HUES48 (cell line): ENCODE measurements around the gene SLC1A6.

ENCODE experiments used
- H3K27ac ChIP-seq: one replicate; pipeline ENCODE4 v1.7.0; 2013; ENCODE audit warnings: low read depth, low read length, inconsistent platforms
- H3K27me3 ChIP-seq: 2 replicates; pipeline ENCODE4 v1.6.1; 2013; ENCODE audit warnings: mild to moderate bottlenecking, low read length; ENCODE audit not compliant: control insufficient read depth, insufficient read depth
- H3K36me3 ChIP-seq: 2 replicates; pipeline ENCODE4 v1.6.1; 2013; ENCODE audit warnings: low read length; ENCODE audit not compliant: control insufficient read depth, insufficient read depth
- H3K4me1 ChIP-seq: 2 replicates; pipeline ENCODE4 v1.6.1; 2013; ENCODE audit warnings: mild to moderate bottlenecking, low read length; ENCODE audit not compliant: control insufficient read depth, insufficient read depth
- H3K4me3 ChIP-seq: 2 replicates; pipeline ENCODE4 v1.5.1; 2013; ENCODE audit warnings: mild to moderate bottlenecking, low read depth, low read length
- H3K9ac ChIP-seq: 2 replicates; pipeline ENCODE4 v1.6.1; 2013; ENCODE audit warnings: mild to moderate bottlenecking, low read depth, low read length, moderate library complexity
- H3K9me3 ChIP-seq: 2 replicates; pipeline ENCODE4 v1.6.1; 2013; ENCODE audit warnings: low read length; ENCODE audit not compliant: control insufficient read depth, insufficient read depth

SLC1A6 gene

DNA sequence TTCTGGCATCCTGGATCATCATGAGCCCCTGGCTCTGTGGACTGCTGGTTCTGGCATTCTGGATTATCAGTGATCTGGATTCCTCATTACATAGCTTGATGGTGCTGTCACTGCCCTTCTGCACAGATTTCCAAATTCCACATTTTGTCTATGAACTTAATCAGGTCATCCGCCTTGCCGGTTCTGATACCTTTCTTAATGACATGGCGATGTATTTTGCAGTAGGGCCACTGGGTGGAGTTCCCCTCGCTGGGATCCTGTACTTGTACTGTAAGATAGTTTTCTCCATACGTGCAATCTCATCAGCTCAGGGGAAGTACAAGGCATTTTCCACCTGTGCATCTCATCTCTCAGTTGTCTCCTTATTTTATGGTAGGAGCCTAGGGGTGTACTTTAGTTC is 62.8 kb downstream of the SLC1A6 start:
- H3K27ac ChIP-seq, result no peak overlapping the region
- peaks cover 41% of the 10 kb centered on the region for H3K9me3 ChIP-seq
- no peak overlapping the region for H3K9ac ChIP-seq
- H3K27me3 ChIP-seq, result no peaks in the 10 kb centered on the region
- no peaks in the 10 kb centered on the region for H3K4me1 ChIP-seq
- no peaks in the 10 kb centered on the region for H3K36me3 ChIP-seq
- H3K4me3 ChIP-seq, result no peak overlapping the region

DNA sequence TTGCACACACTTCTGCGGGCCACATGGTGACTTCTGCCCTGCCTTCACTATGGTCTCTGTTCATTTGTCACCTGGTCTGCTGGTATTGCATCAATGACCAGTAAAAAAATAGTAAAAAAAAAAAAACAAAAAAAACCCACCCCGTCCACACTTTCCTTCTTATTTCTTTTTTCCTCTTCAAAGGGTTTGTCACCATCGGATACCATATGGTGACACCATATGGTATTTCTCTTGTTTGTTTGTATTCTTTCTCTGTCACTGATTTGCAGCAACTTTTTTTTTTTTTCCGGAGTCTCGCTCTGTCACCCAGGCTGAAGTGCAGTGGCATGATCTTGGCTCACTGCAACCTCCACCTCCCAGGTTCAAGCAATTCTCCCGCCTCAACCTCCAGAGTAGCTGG is 64.5 kb downstream of the SLC1A6 start:
- Histone ChIP-seq H3K36me3 (no peaks in the 10 kb centered on the region), H3K27ac (no peak overlapping the region), H3K4me3 (no peak overlapping the region), H3K9me3 (peaks cover 39% of the 10 kb centered on the region), H3K9ac (no peak overlapping the region), H3K4me1 (no peaks in the 10 kb centered on the region), H3K27me3 (no peaks in the 10 kb centered on the region)

DNA sequence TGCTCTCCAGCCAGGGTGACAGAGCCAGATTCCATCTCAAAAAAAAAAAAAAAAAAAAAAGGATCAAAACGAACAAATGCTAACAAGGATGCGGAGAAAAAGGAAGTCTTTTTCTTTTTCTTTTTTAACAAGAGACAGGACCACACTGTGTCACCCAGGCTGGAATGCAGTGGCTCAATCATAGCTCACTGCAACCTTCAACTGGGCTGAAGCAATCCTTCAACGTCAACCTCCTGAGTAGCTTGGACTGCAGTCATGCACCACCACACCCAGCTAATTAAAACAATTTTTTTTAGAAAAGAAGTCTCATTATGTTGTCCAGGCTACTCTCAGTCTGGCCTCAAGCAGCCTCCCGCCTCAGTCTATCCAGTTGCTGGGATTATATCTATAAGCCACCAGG is 73.0 kb downstream of the SLC1A6 start:
- Histone ChIP-seq H3K4me3 (no peak overlapping the region), H3K4me1 (no peaks in the 10 kb centered on the region), H3K9ac (no peak overlapping the region), H3K36me3 (no peaks in the 10 kb centered on the region), H3K27me3 (no peaks in the 10 kb centered on the region), H3K27ac (no peak overlapping the region), H3K9me3 (peaks cover 20% of the 10 kb centered on the region)

DNA sequence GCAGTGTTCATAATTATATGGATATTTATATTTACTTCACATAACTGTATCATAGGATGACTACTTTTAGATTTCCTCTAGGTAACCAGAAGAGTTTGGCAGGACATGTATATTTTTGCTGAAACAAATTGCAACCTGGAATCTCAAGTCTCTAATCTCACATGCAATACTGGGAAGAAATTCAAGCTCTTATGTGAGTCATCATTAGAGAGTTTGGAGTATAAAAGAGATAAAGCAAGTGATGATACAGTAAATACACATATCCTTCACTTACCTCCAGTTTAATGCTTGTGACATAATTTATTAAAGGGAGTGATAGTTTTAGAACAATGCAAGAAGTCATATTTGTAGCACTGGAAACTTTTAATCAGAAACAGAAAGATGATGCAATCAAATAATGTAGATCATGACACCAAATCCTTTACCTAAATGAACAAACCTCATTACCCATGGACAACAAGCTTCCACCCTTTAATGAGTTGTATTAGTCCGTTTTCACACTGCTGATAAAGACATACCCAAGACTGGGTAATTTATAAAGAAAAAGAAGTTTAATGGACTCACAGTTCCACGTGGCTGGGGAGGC is 77.9 kb downstream of the SLC1A6 start:
- no peaks in the 10 kb centered on the region for H3K27me3 ChIP-seq
- no peak overlapping the region for H3K4me3 ChIP-seq
- no peaks in the 10 kb centered on the region for H3K36me3 ChIP-seq
- no peak overlapping the region for H3K27ac ChIP-seq
- H3K9ac ChIP-seq, result no peak overlapping the region
- no peaks in the 10 kb centered on the region for H3K4me1 ChIP-seq
- H3K9me3 ChIP-seq, result peaks cover 12% of the 10 kb centered on the region
